COLO668 (cell line): ENCODE measurements around the gene ZDHHC18.

Source experiments
- DNase-seq: peaks from one replicate; lab custom pipeline; 2025; ENCODE audit not compliant: unreplicated experiment; lab: John Stamatoyannopoulos, UW

The ZDHHC18 gene

GRCh38 chr1:26826261-26827105 is at the start of gene ZDHHC18:
Gene ZDHHC18, plus strand, starts transcription at chr1:26826688. Its CDS starts 117 bp downstream, at chr1:26826805.
- DNase-seq = peak; percentile 93

DNA sequence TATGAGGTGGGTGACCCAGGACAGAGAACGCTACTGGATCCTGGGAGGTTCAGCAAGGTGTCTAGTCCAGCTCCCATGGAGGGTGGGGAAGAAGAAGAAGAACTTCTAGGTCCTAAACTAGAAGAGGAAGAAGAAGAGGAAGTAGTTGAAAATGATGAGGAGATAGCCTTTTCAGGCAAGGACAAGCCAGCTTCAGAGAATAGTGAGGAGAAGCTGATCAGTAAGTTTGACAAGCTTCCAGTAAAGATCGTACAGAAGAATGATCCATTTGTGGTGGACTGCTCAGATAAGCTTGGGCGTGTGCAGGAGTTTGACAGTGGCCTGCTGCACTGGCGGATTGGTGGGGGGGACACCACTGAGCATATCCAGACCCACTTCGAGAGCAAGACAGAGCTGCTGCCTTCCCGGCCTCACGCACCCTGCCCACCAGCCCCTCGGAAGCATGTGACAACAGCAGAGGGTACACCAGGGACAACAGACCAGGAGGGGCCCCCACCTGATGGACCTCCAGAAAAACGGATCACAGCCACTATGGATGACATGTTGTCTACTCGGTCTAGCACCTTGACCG is 47.3 kb upstream of the ZDHHC18 start:
- no peak for DNase-seq

GRCh38 chr1:26780344-26780957 is 46.0 kb upstream of the ZDHHC18 start:
- DNase-seq = no peak

GRCh38 chr1:26781206-26781825 is 45.2 kb upstream of the ZDHHC18 start:
- no peak for DNase-seq

DNA sequence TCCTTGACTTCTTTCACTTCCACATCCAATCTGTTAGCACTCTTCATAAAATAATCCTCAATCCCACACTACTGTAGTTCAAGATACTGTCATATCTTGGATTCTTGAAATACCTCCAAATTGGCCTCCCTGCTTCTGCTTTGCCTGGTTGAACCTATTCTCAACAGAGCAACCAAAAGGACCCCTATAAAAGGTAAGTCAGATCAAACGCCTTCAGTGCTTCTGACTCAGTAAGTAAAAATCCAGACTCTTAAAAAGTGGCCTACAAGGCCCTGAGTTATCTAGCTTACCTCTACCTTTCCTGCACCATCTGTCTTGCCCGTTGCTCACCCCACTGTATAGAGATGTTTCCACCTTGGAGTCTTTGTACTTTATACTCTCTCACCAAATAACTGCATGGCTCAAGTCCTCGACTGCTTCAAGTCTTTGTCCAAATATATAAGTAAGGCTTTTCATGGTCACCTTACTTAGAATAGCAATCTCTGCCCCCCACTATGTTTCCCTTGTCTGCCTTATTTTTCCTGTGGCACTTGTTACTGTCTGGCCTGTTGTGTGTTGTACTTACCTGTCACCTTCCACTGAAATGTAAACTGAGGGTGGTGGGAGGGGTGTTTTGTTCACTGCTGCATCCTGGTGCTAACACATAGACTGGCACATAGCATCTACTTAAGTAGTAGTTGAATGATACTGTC is 43.8 kb upstream of the ZDHHC18 start:
- no peak for DNase-seq

GRCh38 chr1:26783646-26784022 is 42.9 kb upstream of the ZDHHC18 start:
- no peak for DNase-seq

GRCh38 chr1:26784023-26784871 is 42.2 kb upstream of the ZDHHC18 start:
- peak; percentile 76 for DNase-seq

DNA sequence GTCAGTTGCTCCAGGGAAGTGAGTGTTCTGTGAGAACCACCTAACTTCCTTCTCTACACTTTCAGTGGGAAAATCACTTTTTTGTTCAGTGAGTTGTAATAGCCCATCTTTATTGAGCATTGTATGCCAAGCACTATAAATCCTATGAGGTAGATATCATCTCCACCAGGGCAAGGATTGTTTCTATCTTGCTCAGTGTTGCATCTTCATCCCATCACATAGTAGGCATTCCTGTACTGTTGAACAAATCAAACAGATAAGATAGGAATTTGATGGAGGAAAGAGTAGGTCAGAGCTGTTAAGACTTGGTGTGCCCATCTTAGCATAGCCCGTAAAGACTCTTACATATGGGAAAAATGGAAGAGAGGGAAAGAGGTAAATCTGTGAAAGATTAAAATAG is 41.6 kb upstream of the ZDHHC18 start:
- DNase-seq = no peak

GRCh38 chr1:26785611-26786436 is 40.7 kb upstream of the ZDHHC18 start:
- no peak for DNase-seq

DNA sequence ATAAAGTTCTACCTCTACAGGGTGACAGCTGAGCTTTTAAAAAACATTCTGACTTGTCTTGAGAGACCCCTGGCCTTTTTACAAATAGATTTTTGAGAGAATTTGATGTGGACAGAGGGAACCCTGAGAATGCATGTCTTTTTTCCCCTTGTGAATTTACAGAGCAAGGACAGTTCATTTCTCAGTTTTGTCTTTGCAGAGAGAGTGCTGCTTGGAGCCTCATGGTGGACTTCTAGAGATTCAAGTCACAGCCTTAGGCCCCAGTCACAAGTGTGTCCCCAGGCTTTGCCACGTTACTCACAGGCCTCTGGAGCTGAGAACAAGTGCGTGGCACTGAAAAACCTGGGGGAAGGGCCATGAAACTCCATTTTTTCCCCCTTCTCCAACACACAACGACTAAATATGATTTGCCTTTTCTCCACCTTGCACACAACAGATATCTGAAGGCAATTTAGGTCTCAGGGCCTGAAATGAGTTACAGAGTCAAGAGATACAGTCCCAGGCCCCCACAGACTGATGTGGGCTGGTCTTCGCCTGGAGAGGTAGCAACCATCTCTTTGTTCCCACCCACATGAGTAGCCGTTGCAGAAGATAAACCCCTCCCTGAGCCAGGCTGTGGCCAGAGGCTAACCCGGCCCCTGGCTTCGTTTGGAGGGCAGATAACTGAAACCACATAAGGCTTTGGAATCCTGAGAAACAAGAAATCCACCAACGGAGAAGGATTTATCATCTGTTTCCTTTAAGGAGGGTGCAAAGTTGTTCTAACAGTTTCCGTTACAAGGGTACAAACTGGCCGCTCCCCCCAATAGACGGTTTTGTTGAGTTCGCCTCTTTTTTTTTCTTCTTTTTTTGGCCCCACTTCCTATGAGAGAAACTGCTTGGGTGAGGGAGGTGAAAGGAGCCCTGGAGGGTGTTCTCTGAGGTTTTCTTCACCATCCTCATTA is 39.8 kb upstream of the ZDHHC18 start:
- peak; percentile 37 for DNase-seq

DNA sequence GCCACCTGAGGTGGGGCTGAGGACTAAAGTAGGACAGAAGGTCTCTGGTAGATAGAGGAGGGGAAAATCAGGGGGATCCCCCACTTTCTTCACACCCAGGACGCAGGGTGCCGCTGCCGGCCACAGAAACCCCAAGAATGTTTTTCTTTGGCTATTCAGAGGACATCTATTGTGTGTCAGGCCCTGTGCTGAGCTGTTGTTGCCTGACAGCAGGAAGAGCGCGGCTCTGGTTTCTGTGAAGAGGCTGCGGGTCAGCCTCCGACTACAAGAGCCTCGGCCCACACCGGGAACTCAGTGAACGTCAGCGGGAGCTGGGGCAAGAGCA is 39.1 kb upstream of the ZDHHC18 start:
- no peak for DNase-seq

- DNase-seq = peak; percentile 97
Measured at GRCh38 chr1:26787706-26788514, 38.6 kb upstream of the ZDHHC18 start, which contains the start of gene PIGV. Gene PIGV, plus strand, starts transcription at chr1:26787950. Its CDS starts 2,866 bp downstream, at chr1:26790816.

- no peak for DNase-seq
Measured at GRCh38 chr1:26788515-26788785, 38.0 kb upstream of the ZDHHC18 start.

GRCh38 chr1:26788836-26789611 is 37.5 kb upstream of the ZDHHC18 start:
- peak; percentile 91 for DNase-seq

DNA sequence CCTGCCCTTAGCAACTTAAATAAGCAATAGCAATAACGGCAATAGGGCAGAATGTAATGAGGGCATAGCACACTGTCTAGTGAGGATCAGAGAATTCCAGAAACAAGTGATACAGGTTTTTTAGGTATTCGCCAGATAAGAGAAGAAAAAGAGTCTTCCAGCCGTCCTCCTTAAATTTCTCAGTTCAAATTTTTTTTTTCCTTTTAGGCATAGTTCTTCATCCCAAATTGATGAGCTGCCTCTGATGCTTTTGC is 36.9 kb upstream of the ZDHHC18 start:
- no peak for DNase-seq

DNA sequence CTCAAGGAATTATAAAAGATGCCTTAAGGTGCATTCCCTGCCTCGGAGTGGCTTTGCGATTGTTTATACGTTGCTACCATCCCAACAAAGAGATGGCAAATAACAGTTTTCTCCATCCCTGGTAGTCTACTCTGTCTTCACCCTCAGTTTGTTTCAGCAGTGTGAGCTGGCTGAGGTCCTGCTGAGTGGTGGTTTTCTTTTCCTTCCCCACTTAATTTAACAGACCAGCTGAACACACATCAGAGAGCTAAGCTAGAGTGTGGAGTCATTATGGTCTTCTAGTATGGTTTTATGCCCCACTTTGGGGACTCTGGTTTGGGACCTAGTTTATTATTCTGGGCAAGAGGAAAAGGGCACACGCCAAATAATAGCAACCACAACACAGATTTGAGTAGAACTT is 36.6 kb upstream of the ZDHHC18 start:
- DNase-seq = no peak

- DNase-seq = no peak
Measured at GRCh38 chr1:26790551-26790953, 35.9 kb upstream of the ZDHHC18 start.
